Stimulated activated CD4-positive, alpha-beta T cell treated with anti-CD3 and anti-CD28 coated beads, Interleukin-4, amount 100 ng/mL, for 24 hours (primary cell): ENCODE data around the gene PTPRD.
"Not testable (repeated sequence)": the region's sequence is repeated elsewhere in the genome, so short reads cannot be mapped to it uniquely, and the experiment has no call there.

Experiments
- DNase-seq: peaks from one replicate; pipeline ENCODE4 v3.0.0-alpha.2; 2020

Gene PTPRD

DNA sequence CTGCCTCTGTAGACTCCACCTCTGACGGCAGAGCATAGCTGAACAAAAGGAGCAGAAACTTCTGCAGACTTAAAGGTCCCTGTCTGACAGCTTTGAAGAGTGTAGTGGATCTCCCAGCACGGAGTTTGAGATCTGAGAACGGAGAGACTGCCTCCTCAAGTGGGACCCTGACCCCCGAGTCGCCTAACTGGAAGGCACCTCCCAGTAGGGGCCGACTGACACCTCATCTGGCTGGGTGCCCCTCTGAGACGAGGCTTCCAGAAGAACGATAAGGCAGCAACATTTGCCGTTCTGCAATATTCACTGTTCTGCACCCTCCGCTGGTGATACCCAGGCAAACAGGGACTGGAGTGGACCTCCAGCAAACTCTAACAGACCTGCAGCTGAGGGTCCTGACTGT is 1186.3 kb downstream of the PTPRD start:
- DNase-seq: not testable (repeated sequence)

DNA sequence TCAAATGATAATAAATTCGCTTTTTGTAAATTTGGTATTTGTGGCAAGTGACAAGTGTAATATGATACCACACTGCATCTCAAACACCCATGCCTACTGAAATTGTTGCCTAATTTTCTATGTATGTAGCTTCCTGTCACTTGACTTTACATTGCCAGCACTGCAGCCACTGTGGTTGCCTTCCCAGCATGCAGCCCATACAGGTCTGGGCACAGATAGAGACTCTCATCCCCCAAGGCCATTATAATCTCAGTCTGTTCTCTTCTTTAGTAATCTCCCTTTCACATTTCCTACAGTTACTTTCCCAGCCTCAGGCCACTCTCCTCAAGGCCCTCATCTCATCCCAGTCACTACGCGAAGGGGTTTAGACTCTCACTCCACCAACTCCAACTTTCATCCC is 1200.6 kb downstream of the PTPRD start:
- DNase-seq: no peak

DNA sequence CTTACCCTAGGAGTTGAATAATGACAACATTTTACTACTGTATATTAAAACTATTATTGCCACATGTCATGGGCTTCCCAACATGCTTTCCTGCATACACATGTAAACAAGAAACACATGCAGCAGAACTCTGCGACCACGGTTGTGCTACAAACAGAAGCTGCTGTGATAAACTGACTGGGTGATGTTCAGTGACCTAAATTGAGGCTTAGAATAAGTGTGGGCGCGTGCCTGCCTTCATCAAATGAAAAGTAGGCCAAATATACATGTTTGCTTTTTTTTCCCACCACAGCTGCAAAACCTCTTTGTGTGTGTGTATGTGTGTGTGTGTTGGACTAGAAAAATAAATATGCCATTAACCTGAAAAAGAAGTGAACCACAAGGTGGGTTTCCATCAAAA is 1202.1 kb downstream of the PTPRD start:
- no peak for DNase-seq

DNA sequence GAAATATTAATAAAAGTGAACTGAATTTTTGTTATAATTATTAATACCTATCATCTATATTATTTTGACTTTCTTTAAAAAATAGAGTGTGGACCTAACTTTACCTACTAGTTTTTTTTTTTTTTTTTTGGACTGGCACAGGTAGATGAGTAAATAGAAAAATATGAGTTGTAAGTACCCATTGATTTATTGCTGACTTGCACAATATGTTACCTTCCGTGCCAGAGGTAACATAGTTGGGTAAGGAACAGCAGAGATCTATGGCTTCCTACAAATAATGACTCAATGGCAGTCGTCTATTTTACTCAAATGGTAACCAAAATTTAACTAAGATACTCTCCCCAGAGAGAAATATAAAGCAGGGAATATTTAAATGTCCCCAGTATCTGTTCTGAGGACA is 1212.8 kb downstream of the PTPRD start:
- no peak for DNase-seq

DNA sequence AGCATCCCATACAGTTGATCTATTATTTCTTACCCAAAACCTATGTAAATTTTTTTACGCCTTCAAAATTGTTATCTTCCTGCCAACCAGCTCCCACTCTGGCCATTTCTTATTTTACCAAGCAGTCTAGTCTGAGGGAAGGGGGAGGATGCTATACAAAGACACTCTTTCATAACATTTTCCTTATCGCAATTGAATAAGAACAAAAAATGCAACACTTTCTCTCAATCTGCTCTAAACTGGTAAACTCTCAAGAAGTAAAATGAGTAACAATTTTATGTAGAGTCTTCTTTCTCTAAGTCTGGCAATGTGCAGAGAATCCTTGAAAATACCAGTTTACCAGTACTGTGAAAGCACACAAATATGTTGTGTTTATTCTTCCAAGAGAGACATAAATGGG is 1216.3 kb downstream of the PTPRD start:
- DNase-seq: no peak

DNA sequence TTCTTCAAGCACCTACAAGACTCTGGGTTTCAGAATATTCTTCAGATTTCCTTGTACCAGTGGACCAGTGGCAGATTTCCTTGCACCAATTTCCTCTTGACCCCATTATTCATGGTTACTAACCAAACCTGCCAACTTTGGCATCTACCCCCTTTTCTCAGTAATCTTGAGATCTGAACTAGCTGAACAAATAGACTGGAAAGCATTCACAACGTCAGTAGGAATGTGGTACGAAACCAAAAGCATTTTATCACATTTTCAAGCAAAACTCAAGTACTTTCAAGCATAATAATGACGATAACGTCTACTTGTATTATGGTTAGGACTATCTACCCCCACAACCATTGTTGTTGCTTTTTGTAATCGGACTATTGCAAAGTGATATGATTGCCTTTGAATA is 1217.3 kb downstream of the PTPRD start:
- DNase-seq: no peak

DNA sequence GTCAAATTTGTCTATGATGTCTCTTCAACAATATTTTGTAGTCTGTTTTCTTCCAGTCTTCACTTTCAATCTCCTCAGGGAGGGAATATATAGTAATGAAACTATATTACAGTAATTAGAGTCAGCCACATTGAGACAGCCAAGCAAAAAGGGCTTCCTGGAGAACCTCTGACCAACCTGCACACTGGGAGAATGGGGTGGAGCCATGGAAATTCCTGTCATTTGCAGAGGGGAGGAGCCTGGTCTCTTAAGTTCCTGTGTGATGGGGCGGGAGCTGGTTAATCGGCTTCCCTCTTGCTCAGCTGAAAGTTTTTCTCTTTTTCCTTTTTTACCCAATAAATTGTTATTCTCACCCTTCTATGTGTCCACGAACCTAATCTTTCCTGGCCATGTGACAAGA is 1220.0 kb downstream of the PTPRD start:
- DNase-seq: no peak

DNA sequence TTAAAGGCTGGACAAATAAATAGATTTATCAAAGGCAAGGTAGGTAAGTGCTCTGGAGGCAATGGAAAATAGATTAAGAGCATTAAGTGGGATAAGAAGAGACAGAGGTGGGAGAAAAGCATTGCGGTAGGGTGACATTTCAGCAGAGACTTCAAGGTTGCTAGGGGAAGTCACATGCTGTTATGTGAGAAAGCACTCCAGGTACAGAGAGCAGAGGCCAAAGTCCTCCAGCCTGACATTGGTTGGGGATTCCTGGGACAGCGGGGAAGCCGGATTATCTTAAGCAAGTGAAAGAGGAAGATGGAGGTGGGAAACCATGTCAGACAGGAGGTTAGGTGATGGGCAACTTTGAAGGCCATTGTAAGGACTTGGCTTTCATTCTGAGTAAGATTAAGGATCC is 1222.9 kb downstream of the PTPRD start:
- no peak for DNase-seq

DNA sequence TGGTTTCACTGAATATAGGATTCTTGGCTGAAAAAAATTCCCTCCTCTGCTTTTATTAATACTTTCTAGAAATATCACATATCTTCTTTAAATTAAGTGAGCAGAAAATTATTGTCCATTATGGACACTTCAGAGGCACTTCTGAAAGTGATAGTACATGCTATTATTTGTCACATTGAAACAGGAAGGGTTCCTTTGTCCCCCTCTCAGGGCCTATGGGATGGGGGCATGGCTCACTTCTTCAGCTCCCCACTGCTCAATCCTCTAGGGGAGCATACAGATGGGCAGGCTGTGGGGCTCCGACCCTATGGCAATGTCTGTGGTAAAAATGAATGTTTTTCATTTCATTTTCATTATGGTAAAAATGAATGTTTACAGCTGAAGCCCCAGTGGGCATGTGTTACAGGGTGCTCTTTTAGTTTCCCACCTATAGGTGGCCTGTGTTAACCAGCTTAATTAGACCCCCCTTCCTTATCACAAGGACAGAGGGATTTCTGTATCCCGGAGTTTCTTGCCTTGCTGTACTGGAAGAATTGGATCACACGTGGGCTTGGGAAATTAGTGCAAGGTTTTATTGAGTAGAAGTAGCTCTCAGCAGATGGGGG is 1225.2 kb downstream of the PTPRD start:
- DNase-seq: no peak

DNA sequence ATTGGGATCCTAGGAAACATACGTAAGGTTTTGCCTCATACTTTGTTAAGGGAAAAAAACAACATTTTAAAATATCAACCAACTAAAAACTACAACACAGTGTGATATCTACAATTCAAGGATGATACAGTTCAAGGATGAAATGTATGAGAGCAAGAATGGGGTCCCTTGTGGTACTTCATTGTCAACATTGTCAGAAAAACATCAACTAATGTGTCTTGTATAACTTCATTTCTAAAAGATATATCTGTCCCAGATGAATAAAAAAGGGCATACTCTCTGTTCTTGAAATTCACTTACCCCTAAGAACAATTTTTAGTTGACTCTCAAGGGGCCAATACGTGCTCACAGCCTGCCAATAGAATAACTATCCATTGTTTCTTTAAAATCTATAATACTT is 1250.5 kb downstream of the PTPRD start:
- no peak for DNase-seq

DNA sequence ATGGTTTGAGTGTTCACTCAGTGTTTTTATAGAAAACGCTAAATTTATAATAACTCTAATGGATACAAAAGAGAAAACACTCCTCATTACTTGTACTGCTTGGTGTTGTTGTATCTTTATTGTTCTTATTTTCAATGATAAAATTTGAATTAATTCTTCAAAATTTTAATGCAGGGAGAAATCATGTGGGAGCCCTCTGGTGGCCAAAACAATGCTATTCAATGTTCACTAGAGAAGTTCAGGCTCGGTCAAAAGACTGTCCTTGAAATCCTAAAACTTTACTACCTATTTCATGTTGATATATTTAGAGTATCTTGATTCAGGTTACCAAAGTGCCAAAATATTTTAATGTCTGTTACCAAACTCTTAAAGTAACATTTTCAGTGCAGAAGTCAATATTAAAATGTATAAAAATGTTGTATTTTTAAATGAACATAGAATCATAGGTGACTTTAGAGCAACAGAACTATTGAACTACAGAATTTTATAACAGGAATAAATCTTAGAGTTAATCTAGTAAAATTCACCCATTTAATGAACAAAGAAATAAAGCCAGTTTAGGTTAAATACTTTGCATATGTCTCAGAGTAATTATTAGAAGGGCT is 1259.8 kb downstream of the PTPRD start:
- DNase-seq: no peak

DNA sequence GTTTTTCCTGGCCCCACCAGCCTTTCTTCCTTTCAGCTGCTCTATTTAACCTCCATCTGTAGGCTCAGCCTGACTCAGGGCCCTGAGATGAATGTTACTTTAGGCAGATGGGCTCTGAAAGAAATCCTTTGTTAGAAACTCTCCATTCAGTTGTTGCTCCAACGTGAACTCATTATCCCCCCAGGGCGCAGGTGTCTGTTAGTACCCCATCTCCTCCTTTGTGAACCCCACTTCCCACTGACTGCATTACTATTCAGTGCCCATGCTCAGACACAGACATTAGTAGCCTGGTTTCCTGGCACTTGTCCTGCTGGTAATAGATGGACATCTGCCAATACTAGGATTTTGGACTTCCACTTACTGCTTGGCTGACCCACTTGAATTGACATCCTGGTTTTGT is 1271.6 kb downstream of the PTPRD start:
- DNase-seq: no peak

DNA sequence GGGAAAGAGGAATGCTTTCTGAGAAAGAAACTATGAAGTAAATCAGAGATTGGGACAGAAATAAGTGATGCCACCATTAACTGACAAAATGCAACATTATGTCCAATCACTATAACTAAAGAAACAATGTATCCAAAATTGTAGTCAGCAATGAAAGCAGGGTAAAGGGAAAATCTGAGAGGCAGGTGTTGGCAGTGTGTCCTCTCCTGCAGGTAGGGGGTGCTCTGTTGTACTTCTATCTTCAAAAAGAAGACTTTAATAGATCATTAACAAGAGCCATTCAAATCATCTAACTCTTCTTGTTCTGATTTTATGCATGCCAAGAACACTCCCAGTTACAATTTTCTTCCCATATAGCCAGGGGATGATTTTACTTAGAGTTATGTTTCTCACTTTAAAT is 1275.7 kb downstream of the PTPRD start:
- DNase-seq: no peak

DNA sequence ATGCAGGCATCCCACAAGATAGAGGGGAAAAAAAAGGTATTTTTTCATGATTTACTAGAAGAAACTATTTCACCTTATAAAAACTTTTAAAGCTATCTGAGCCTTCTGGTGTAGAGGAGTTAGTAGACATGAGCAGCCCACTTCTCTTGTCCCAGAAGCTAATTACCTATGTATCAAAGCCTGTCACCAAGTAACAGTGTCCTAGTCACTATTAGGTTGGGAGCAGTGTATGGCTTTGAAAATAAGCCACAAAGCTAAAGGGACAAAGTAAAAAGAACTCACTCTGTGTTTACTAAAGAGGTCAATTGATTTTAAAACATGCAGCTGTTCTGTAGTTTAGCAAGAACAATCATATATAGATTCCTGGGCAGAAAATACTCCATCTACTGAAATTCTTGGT is 1286.1 kb downstream of the PTPRD start:
- DNase-seq: no peak

DNA sequence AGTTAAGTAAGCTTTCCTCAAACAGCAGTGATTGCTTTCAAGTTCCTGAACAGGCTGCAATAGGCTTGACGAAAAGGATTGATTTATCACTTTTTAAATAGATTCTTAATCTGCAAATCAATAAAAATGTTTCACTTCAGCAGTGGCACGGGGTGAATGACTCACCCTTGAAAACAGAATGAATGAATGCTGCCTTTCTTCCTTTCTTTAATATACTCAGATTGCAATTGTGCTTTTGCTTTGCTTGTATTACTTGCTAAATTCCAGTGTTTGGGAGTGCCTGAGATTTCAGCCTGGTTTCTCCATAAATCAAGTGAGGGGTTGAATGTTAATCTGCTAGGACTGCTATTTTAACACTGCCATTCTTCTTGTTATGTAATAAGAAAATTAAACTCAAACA is 1293.8 kb downstream of the PTPRD start:
- DNase-seq: no peak

DNA sequence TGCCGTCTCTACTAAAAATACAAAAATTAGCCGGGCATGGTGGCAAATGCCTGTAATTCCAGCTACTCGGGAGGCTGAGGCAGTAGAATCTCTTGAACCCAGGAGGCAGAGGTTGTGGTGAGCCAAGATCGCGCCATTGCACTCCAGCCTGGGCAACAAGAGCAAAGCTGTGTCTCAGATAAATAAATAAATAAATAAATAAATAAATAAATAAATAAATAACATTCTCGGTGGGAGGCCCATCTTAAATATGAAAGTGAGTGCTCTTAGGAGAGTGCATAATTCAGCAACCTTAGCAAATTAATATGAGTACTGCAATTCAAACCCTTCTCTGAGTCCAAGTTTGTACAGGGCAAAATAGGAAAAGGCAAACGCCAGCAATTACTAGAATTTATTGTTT is 1302.1 kb downstream of the PTPRD start:
- DNase-seq: not testable (repeated sequence)

DNA sequence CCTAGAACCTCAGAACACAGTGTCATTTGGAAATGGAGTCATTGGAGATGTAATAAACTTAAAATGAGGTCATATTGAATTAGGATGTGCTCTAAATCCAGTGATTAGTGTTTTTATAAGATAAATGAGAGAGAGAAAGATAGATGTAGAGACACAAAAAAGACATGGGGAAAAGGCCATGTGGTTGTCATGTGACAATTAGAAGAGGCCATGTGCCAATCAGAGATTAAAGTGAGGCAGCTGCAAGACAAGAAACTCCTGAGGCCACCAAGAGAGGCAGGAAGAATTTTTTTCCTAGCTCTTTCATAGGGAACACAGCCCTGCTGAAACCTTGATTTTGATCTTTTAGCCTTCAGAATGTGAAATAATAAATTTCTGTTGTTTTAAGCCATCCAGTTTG is 1307.2 kb downstream of the PTPRD start:
- DNase-seq: no peak

DNA sequence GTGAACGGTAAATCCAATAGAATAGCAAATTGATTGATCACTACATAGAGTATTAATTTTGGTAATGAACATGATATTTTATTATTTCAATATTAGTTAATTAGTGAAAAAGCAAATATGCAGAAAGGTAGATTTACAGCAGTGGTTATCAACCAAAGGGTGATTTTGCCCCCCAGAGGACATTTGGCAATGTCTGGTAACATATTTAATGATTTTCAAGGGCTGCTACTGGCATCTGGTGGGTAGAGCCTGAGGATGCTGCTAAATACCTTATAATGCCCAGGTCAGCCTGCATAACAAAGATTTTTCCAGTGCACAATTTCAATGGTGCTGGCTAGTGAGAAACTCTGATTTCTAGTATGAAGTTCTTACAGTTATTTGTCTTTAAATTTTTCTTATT is 1313.7 kb downstream of the PTPRD start:
- no peak for DNase-seq

DNA sequence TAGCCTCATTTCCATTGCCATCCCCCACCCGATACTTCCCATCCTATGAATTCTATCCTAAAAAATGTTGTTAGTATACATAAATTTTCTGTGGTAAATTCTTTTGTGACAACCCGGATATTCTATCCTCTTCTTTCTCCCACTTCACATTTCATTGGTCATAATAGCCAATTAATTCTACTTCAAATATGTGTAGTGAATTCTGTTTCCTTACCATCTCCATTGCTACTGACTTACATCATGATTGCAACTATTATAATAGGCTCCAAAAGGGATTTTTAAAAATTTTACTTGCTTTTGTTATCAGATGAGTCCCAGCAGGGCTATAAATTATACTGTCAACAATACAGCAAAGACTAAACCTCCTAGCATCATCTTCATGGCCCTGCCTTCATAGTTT is 1326.8 kb downstream of the PTPRD start:
- DNase-seq: no peak

DNA sequence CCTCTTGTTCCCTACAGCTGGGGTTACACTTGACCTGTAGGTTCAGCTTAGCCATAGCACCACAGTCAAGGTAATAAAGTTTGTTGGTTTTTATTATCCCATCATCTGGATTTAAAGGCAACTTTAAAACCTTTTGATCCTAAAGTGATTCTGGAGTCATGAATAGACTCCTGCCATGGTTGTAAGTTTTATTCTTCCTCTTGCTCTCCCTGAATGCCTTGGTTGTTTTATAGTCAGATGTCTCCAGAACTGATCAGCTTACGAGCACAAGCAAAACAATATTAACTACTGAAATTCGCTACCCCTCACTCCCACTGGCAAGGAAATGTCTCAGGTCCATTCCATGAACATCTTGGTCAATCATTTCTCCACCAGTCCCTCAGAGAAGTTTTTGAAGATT is 1328.6 kb downstream of the PTPRD start:
- DNase-seq: no peak

DNA sequence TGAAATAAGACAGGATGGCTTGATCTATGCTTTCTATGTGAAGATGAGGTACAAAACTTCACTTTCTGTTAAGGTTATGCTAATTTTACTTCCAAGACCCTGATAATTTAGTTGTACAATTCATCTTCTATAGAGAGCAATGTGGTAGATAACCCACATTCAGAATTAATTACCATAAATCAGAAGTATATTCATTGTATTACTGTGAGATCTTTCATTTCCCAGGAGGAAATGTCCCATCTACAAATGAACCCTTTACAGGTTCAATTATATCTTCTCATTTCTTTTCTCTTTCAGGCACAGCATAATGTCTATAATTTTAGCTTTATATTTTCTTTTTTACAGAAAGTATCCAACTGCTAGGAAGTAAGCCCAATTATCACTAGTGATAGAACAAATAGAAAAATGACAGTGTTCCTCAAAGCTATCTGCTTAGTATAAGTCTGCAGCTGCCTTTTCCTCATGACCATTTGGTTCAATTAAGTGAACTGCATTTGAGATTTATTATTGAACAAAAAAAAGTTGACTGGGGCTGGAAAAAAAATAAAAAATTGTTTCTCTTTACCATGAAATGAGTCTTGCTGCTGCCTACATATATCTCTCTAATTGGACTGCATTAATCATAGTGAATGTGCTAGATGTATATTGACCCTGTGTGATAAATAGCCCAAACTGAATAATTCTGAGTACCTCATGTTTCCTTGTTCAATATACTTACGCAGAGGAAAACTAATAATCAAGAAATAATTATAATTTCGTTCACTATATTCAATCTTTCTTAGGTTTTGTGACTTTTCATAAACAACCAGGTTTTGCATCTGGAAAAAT is 1329.4 kb downstream of the PTPRD start:
- no peak for DNase-seq

DNA sequence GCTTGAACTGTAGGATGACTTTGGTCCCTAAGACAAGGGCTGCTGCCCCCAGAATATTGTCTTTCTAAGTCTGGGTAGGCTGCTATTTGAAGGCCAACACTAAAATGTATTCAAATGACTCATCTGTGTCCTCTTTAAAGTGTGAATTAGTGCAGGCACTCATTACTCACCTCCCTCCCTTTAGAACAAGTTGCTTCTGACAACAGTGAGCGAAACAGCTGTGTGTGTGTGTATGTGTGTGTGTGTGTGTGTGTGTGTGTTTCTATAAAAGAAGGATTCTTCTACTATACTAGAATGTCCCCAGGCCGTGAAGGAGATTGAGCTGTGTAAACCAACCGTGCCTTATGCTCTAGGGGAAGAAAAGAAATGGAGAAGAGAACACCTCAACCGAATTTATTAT is 1337.2 kb downstream of the PTPRD start:
- DNase-seq: no peak

DNA sequence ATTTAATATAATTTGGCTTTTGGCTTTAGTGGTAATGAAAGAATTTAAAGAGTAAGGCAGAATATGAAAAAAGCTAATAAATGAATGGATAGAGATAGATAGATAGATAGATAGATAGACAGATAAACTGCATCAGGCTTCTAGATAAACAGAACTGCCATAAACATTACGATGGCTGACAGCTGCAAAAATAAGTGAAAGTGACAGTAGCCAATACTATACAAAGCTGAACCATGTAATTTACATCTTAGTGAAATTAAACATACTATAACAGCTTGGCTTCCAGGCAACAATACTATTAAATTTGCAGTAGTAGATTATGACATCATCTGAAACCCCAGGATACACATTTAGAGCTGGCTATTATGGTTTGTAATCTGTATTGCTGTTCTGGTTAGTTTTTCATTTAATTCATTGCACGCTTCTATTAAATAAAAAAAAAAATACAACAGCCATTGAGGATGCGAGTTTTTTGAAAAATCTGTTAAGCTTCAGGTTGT is 1354.8 kb downstream of the PTPRD start:
- DNase-seq: no peak

DNA sequence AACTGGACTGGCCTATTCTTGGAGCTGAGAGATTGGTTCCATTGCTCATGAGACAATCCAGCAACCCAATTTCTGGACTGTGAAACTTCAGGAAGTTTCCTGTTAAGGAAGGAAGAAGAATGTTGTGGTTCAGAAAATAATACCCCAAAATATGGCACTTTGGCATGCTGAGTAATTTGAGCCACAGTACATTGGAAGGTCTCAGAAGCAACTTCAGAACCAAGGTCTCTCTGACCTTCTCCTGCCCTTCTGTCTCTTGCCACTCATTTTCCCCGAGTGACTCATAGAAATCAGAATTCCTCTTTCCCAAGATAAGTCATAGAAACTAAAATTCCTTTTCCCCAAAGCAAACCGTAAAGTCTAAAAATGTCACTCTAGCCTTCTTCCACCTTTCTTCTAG is 1366.1 kb downstream of the PTPRD start:
- DNase-seq: no peak
